GM18498 (cell line): ENCODE results near the gene RBM23.

Source experiments
- ATAC-seq: cut with Tn5 transposase; IDR thresholded peaks from one replicate; pipeline ENCODE4 v1.9.1; 2021; ENCODE audit warnings: mild to moderate bottlenecking, moderate library complexity; ENCODE audit not compliant: unreplicated experiment

The RBM23 gene

GRCh38 chr14:22845821-22846625, 72.9 kb downstream of the RBM23 start:
- no peak for ATAC-seq

- no peak for ATAC-seq
Observed at GRCh38 chr14:22845103-22845394, 73.9 kb downstream of the RBM23 start.

GRCh38 chr14:22844221-22845102, 74.5 kb downstream of the RBM23 start:
- ATAC-seq: no peak
